Ovary (tissue), 3 donors: ENCODE measurements around the gene TUBGCP5.

Source experiments
- EP300 ChIP-seq: sonication (generic); formaldehyde crosslinking; IDR thresholded peaks from one replicate; pipeline ENCODE4 v1.6.1; 2017; ENCODE audit warnings: antibody characterized with exemption
- POLR2A ChIP-seq: fragments of 450-650 bp; IDR thresholded peaks from one replicate; pipeline ENCODE4 v1.6.1; 2017; ENCODE audit warnings: antibody characterized with exemption, mild to moderate bottlenecking, moderate library complexity
- TF ChIP-seq, protein P1 (sequence below), 3 donors: fragments of 450-650 bp in 2 of 3; fragments of 200-600 bp in 1 of 3; IDR thresholded peaks; one replicate each; pipeline versions ENCODE4 v1.5.1 to v1.8.0; 2016 to 2022; ENCODE audit warnings: antibody characterized with exemption in 3 of 3, mild to moderate bottlenecking in 1 of 3
- donor health status: DM: no; HTN: no; CAD: no.

DNA sequence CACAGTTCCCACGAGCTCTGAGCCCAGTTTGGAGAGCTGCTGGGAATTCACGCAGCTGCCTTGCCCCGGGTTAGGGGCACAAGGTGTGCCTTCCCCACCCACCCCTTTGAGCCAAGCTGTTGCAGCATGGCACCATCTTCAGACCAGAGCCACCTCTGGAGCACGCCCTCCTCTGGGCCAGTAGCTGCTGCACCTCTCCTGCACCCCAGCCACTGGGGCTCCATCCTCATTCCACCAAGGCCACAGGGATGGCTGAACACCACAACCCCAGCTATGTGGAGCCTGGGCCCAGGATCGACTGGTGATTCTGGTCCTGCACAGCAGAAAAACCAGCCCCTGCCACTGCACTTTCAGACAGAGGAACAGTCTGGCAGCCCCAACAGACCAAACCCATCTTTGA, 25.7 kb downstream of the TUBGCP5 start:
- TF ChIP-seq, protein P1, sequence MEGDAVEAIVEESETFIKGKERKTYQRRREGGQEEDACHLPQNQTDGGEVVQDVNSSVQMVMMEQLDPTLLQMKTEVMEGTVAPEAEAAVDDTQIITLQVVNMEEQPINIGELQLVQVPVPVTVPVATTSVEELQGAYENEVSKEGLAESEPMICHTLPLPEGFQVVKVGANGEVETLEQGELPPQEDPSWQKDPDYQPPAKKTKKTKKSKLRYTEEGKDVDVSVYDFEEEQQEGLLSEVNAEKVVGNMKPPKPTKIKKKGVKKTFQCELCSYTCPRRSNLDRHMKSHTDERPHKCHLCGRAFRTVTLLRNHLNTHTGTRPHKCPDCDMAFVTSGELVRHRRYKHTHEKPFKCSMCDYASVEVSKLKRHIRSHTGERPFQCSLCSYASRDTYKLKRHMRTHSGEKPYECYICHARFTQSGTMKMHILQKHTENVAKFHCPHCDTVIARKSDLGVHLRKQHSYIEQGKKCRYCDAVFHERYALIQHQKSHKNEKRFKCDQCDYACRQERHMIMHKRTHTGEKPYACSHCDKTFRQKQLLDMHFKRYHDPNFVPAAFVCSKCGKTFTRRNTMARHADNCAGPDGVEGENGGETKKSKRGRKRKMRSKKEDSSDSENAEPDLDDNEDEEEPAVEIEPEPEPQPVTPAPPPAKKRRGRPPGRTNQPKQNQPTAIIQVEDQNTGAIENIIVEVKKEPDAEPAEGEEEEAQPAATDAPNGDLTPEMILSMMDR (IDR thresholded peaks at IDR 0.05) = no peak
- TF ChIP-seq EP300 (no peak), POLR2A (no peak)
